ENCODE results near the gene NTHL1.

The NTHL1 gene

DNA sequence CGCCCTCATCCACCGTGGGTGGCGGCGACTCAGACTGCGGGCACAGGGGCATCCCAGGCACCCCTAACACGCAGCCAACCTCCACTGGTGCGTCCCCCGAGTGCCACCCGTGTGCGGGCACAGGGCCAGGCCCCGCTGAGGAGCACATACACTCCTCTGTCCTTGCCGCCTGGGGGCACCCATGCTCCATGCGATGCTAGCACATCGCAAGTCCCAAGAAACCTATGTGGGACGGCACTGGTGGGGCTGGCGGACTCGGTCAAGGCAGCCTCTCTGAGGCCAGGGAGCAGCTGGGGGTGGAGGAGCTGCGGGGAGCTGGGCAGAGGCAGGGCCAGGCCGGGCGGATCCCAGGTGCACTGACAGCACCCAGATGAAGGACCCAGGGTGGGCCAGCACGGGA is 42.0 kb downstream of the NTHL1 start:
- H2AFZ ChIP-seq, result no peak overlapping the region
- H3K36me3 ChIP-seq (ENCODE audit: control insufficient read depth, insufficient read depth, low read length), result no peaks in the 10 kb centered on the region
- peaks cover 53% of the 10 kb centered on the region for H3K79me2 ChIP-seq
- H3K9me3 ChIP-seq (ENCODE audit: control insufficient read depth, low read length), result no peaks in the 10 kb centered on the region
- TF ChIP-seq, protein P1, sequence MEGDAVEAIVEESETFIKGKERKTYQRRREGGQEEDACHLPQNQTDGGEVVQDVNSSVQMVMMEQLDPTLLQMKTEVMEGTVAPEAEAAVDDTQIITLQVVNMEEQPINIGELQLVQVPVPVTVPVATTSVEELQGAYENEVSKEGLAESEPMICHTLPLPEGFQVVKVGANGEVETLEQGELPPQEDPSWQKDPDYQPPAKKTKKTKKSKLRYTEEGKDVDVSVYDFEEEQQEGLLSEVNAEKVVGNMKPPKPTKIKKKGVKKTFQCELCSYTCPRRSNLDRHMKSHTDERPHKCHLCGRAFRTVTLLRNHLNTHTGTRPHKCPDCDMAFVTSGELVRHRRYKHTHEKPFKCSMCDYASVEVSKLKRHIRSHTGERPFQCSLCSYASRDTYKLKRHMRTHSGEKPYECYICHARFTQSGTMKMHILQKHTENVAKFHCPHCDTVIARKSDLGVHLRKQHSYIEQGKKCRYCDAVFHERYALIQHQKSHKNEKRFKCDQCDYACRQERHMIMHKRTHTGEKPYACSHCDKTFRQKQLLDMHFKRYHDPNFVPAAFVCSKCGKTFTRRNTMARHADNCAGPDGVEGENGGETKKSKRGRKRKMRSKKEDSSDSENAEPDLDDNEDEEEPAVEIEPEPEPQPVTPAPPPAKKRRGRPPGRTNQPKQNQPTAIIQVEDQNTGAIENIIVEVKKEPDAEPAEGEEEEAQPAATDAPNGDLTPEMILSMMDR (IDR thresholded peaks at IDR 0.05), result no peak
- H3K27ac ChIP-seq, result no peak overlapping the region
- H3K9ac ChIP-seq, result no peak overlapping the region
- no peak overlapping the region for H3K4me2 ChIP-seq (ENCODE audit: low read length)
- H3K4me3 ChIP-seq (ENCODE audit: low read depth, low read length), result no peak overlapping the region
- no peaks in the 10 kb centered on the region for H3K27me3 ChIP-seq (ENCODE audit: control insufficient read depth, insufficient read depth, low read length)
- H3K4me1 ChIP-seq, result peaks cover 10% of the 10 kb centered on the region

DNA sequence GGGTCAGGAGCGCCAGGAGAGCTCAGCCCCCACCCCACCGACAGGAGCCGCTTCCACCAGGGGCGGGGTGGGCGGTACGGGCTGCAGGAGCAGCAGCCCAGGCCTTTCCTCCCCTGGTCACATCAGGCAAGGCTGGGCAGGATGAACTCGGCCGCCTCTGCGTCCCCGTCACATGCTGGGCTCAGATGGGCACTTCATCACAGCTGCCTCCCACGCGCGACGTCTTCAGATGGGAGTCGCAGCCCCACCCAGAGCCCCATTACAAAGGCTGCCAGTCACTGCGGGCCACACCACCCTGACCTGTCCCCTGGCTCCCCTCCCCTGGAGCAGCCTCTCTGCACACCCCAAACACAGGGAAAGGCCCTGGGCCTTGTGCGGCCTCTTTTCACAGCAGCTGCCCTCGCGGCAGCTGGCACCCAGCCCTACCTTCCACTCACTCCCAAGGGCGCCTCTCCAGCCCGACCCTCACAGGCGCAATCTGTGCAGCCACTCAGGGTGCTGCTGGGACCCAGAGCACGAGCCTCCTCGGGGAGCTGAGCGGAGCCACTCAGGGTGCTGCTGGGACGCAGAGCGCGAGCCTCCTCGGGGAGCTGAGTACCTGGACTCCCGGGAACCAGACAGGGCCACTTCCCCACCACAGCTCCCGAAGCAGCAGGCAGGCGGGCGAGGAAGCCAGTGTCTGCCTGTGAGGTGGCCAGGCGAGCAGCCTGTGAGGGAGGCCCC is 42.7 kb downstream of the NTHL1 start:
- no peaks in the 10 kb centered on the region for H3K36me3 ChIP-seq (ENCODE audit: control insufficient read depth, insufficient read depth, low read length)
- H3K4me1 ChIP-seq, result peaks cover 4% of the 10 kb centered on the region
- H3K9me3 ChIP-seq (ENCODE audit: control insufficient read depth, low read length), result no peaks in the 10 kb centered on the region
- no peak overlapping the region for H3K4me3 ChIP-seq (ENCODE audit: low read depth, low read length)
- no peak overlapping the region for H3K9ac ChIP-seq
- no peak overlapping the region for H3K27ac ChIP-seq
- peaks cover 53% of the 10 kb centered on the region for H3K79me2 ChIP-seq
- no peak overlapping the region for H3K4me2 ChIP-seq (ENCODE audit: low read length)
- no peaks in the 10 kb centered on the region for H3K27me3 ChIP-seq (ENCODE audit: control insufficient read depth, insufficient read depth, low read length)
- TF ChIP-seq, protein P1 (IDR thresholded peaks at IDR 0.05), result no peak
- H2AFZ ChIP-seq, result no peak overlapping the region

DNA sequence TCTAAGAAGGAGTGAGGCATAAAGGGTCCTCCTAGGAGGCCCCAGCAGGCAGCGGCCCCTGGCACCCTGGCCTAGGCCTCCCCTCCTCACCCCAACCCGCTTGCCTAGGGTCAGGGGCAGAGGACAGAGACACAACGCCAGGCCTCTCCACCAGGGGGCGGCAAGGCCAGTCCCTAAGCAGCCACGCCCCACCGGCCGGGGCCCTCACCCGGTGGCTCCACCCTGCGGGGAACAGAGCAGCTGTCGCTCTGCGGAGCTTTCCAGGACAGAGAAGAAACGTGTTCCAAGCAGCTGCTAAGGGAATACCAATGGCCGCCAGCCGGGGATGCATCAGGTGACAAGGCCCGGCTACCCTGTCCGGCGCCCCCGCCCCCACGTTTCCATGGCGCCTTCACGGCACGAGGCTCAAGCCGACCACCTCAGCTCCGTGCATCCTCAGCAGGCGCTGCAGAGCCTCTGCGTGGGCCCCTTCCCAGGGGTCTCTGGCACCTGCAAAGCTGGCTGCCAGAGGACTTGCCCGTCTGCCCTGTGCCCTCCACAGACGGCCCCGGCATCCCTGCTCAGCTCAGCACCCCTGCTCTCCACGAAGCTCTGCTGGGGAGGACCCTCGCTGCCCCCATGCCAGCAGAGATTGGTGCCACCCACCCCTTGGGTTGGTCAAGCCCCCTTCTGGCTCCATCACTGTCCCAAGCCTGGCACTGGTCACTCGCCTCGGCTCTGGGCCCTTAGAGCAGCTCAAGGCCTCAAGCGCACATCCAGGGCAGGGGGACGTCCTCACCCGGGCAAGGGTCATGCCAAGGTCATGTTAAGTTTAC is 43.6 kb downstream of the NTHL1 start:
- Histone ChIP-seq H3K4me3 (ENCODE audit: low read depth, low read length) (no peak overlapping the region), H3K36me3 (ENCODE audit: control insufficient read depth, insufficient read depth, low read length) (no peaks in the 10 kb centered on the region), H3K27ac (no peak overlapping the region), H3K9me3 (ENCODE audit: control insufficient read depth, low read length) (no peaks in the 10 kb centered on the region), H3K4me2 (ENCODE audit: low read length) (peak overlapping the region; percentile 27), H3K27me3 (ENCODE audit: control insufficient read depth, insufficient read depth, low read length) (no peaks in the 10 kb centered on the region), H3K9ac (no peak overlapping the region), H3K4me1 (peaks cover 4% of the 10 kb centered on the region), H3K79me2 (peaks cover 53% of the 10 kb centered on the region), H2AFZ (no peak overlapping the region)
- TF ChIP-seq, protein P1 (IDR thresholded peaks at IDR 0.05), result peak; percentile 92

DNA sequence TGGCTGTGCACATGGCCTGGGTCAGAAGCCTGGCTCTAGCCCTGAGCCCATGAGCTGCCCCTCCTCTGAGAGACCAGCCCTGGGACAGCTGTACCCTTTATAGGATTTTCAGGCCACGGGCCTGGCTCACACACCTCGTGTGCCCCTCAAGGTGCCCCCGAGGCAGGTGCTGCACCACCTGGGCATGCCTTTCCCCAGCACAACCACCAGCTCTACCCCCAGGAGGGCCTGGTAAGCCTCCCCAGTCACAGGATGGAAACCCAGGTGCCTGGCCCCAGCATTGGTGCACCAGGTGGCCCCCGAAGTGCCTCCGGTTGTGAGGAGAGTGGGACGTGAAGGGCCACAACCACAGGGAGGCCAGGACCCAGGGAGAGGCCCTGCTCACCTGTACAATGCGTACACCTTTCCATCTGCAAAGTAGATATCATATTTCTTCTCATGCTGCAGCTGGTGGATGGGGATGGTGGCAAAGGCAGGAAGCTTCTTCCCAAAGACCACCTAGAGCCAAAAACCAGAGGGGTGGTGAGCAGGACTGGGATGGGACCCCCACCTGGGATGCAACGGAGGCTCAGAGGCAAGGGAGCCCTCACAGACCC is 44.3 kb downstream of the NTHL1 start:
- TF ChIP-seq, protein P1 (IDR thresholded peaks at IDR 0.05), result no peak
- no peaks in the 10 kb centered on the region for H3K36me3 ChIP-seq (ENCODE audit: control insufficient read depth, insufficient read depth, low read length)
- H3K79me2 ChIP-seq, result peaks cover 53% of the 10 kb centered on the region
- no peak overlapping the region for H3K27ac ChIP-seq
- peaks cover 4% of the 10 kb centered on the region for H3K4me1 ChIP-seq
- H2AFZ ChIP-seq, result no peak overlapping the region
- no peaks in the 10 kb centered on the region for H3K9me3 ChIP-seq (ENCODE audit: control insufficient read depth, low read length)
- no peak overlapping the region for H3K4me3 ChIP-seq (ENCODE audit: low read depth, low read length)
- H3K9ac ChIP-seq, result no peak overlapping the region
- H3K27me3 ChIP-seq (ENCODE audit: control insufficient read depth, insufficient read depth, low read length), result no peaks in the 10 kb centered on the region
- H3K4me2 ChIP-seq (ENCODE audit: low read length), result no peak overlapping the region

All from parathyroid adenoma (tissue), 2 donors.